ENCODE data around the gene SDF2L1. TPM values are rescaled to one million over a fixed set of nuclear protein-coding genes. Genes with fewer than 3 reads are reported as not detected.
"Not testable (repeated sequence)": the region's sequence is repeated elsewhere in the genome, so short reads cannot be mapped to it uniquely, and the experiment has no call there.

The SDF2L1 gene
- total RNA-seq, 2 donors from 2014 or later: 29.0 to 46.5 TPM

- no peak for DNase-seq
- intact Hi-C loops (cut with DNase I, micrococcal nuclease): no loop called here
- ATAC-seq: peak; percentile 63
These were observed 26.4 kb upstream of the SDF2L1 start for GRCh38 chr22:21615731-21616130.

GRCh38 chr22:21617337-21617736 is 24.8 kb upstream of the SDF2L1 start:
- DNase-seq; ATAC-seq; intact Hi-C loops (cut with DNase I, micrococcal nuclease): not testable (repeated sequence)

- intact Hi-C loops (cut with DNase I, micrococcal nuclease): loop anchor here in 1 of 2 donors (10.0 kb wide), 1 partner anchor 46 kb away; no protein-coding TSS in a partner anchor
- no peak for ATAC-seq
- no peak for DNase-seq
These were observed 21.1 kb upstream of the SDF2L1 start for GRCh38 chr22:21621025-21621424.

- intact Hi-C loops (cut with DNase I, micrococcal nuclease): loop anchor here in 1 of 2 donors (10.0 kb wide), 1 partner anchor 47 kb away; no protein-coding TSS in a partner anchor
- ATAC-seq: peak; percentile 15
- DNase-seq: no peak
These were observed 19.8 kb upstream of the SDF2L1 start for GRCh38 chr22:21622011-21622918.

- intact Hi-C loops (cut with DNase I, micrococcal nuclease): loop anchor here in 1 of 2 donors (10.0 kb wide), 1 partner anchor 48 kb away; no protein-coding TSS in a partner anchor
- ATAC-seq (no peak), DNase-seq (no peak)
These were observed 19.0 kb upstream of the SDF2L1 start for GRCh38 chr22:21622919-21623647.

GRCh38 chr22:21623648-21623970 is 18.5 kb upstream of the SDF2L1 start:
- DNase-seq (no peak), ATAC-seq (no peak)
- intact Hi-C loops (cut with DNase I, micrococcal nuclease): loop anchor here in 1 of 2 donors (10.0 kb wide), 1 partner anchor 49 kb away; no protein-coding TSS in a partner anchor

GRCh38 chr22:21624120-21624879 is 17.8 kb upstream of the SDF2L1 start:
- intact Hi-C loops (cut with DNase I, micrococcal nuclease): loop anchor here in 1 of 2 donors (10.0 kb wide), 1 partner anchor 49 kb away; no protein-coding TSS in a partner anchor
- peak; percentile 6 for ATAC-seq
- DNase-seq: peak in 1 of 2 donors; percentile 43

GRCh38 chr22:21624880-21625791 is 17.0 kb upstream of the SDF2L1 start:
- intact Hi-C loops (cut with DNase I, micrococcal nuclease): loop anchor here in 1 of 2 donors (10.0 kb wide), 1 partner anchor 50 kb away; no protein-coding TSS in a partner anchor
- ATAC-seq (no peak), DNase-seq (no peak)

- intact Hi-C loops (cut with DNase I, micrococcal nuclease): loop anchor here in 1 of 2 donors (10.0 kb wide), 1 partner anchor 51 kb away; no protein-coding TSS in a partner anchor
- ATAC-seq: no peak
- DNase-seq: no peak
These were observed 15.9 kb upstream of the SDF2L1 start for GRCh38 chr22:21626073-21626734.

- DNase-seq (no peak), ATAC-seq (no peak)
- intact Hi-C loops (cut with DNase I, micrococcal nuclease): loop anchor here in 1 of 2 donors (10.0 kb wide), 1 partner anchor 52 kb away; no protein-coding TSS in a partner anchor
These were observed 15.2 kb upstream of the SDF2L1 start for GRCh38 chr22:21626735-21627469.

- no peak for ATAC-seq
These were observed 13.5 kb upstream of the SDF2L1 start for GRCh38 chr22:21628386-21629254.

GRCh38 chr22:21629255-21630149 is 12.6 kb upstream of the SDF2L1 start, which contains the start of gene YDJC:
Gene YDJC, minus strand, starts transcription at chr22:21630022. Its CDS starts 8 bp downstream, at chr22:21630014.
- DNase-seq (peak; percentile 92 to 97), ATAC-seq (peak; percentile 92)
- intact Hi-C loops (cut with DNase I, micrococcal nuclease): loop anchor here in 1 of 2 donors (10.0 kb wide), 1 partner anchor 55 kb away; no protein-coding TSS in a partner anchor

More at GRCh38 chr22:21628386-21629254, 13.5 kb upstream of the SDF2L1 start:
- intact Hi-C loops (cut with DNase I, micrococcal nuclease): loop anchor here in 1 of 2 donors (10.0 kb wide), 1 partner anchor 54 kb away; no protein-coding TSS in a partner anchor
- peak; percentile 36 to 39 for DNase-seq

- intact Hi-C loops (cut with DNase I, micrococcal nuclease): no loop called here
- DNase-seq (no peak), ATAC-seq (no peak)
These were observed 11.1 kb upstream of the SDF2L1 start for GRCh38 chr22:21631025-21631424.

GRCh38 chr22:21632237-21632895 is 9.7 kb upstream of the SDF2L1 start, which contains the start of gene CCDC116:
Gene CCDC116, plus strand, starts transcription at chr22:21632760. Its CDS starts 422 bp downstream, at chr22:21633182.
- intact Hi-C loops (cut with DNase I, micrococcal nuclease): no loop called here
- DNase-seq: peak in 1 of 2 donors; percentile 48
- ATAC-seq: no peak

Data from left colon (tissue), 2 donors.